Heart right ventricle (tissue), 16 donors: ENCODE measurements around the gene VIPR2. TPM values are rescaled to one million over a fixed set of nuclear protein-coding genes. Genes with fewer than 3 reads are reported as not detected.

Source experiments
- ATAC-seq, 8 donors: fragments of 200-7000 bp; cut with Tn5 transposase; one replicate each; pipeline ENCODE4 v1.9.1; 2020; ENCODE audit warnings: mild to moderate bottlenecking in 8 of 8, moderate library complexity in 8 of 8, moderate number of reproducible peaks in 1 of 8
- DNase-seq, 2 donors: peaks; one replicate each; pipeline ENCODE4 v3.0.0-alpha.2; 2020
- H3K27ac ChIP-seq, 10 donors: fragments of 200-600 bp; sonication (generic) in 2 of 10; one replicate each; pipeline versions ENCODE4 v1.5.0 to v1.8.0; 2020 to 2022; ENCODE audit warnings: mild to moderate bottlenecking in 3 of 10
- H3K27me3 ChIP-seq, 7 donors: fragments of 200-600 bp; one replicate each; pipeline ENCODE4 v1.8.0; 2021 to 2022; ENCODE audit warnings: mild to moderate bottlenecking in 2 of 7
- H3K36me3 ChIP-seq, 9 donors: fragments of 200-600 bp; sonication (generic) in 1 of 9; one replicate each; pipeline versions ENCODE4 v1.5.0 to v1.8.0; 2020 to 2022; ENCODE audit warnings: mild to moderate bottlenecking in 2 of 9
- H3K4me1 ChIP-seq, 9 donors: fragments of 200-600 bp; sonication (generic) in 1 of 9; one replicate each; pipeline versions ENCODE4 v1.5.0 to v1.8.0; 2020 to 2022; ENCODE audit warnings: mild to moderate bottlenecking in 4 of 9
- H3K4me3 ChIP-seq, 10 donors: fragments of 200-600 bp; sonication (generic) in 2 of 10; one replicate each; pipeline versions ENCODE4 v1.5.0 to v1.8.0; 2020 to 2022; ENCODE audit warnings: mild to moderate bottlenecking in 7 of 10, moderate library complexity in 2 of 10
- H3K9me3 ChIP-seq, 11 donors: fragments of 200-600 bp in 10 of 11; sonication (generic) in 2 of 11; one replicate each; pipeline versions ENCODE4 v1.5.0 to v1.8.0; 2013 to 2022; ENCODE audit warnings: mild to moderate bottlenecking in 2 of 11, control low read depth in 1 of 11, moderate library complexity in 1 of 11
- CTCF ChIP-seq, 9 donors: fragments of 200-600 bp; sonication (generic) in 2 of 9; IDR thresholded peaks; one replicate each; pipeline versions ENCODE4 v1.5.0 to v1.8.0; 2021 to 2022; ENCODE audit warnings: antibody characterized with exemption in 9 of 9, mild to moderate bottlenecking in 5 of 9, moderate library complexity in 1 of 9
- whole genome bisulfite sequencing, 2 donors: extraction: QIAGEN DNeasy Blood & Tissue Kit; methylation state at CpG; one replicate each; pipeline ENCODE4 v1.1.7; 2013; ENCODE audit warnings: inconsistent platforms in 1 of 2; 5-methylcytosine and 5-hydroxymethylcytosine counted together
- intact Hi-C, 10 donors: fragments of 100-400 bp; cut with DNase I; formaldehyde crosslinking; loops; one replicate each; pipeline versions ENCODE4 v1.11.1 to v1.14.2; 2022
- polyA plus RNA-seq, 2 donors: library from polyadenylated mRNA; stranded (reverse); fragments of 200-250 nt; gene quantifications; one replicate each; pipeline ENCODE4 v1.2.3, GENCODE V29; 2013
- total RNA-seq, 10 donors: library from RNA; stranded (reverse); fragmentation: NEBNext Ultra II Directional in 3 of 10; extraction: Animal tissue kit (Norgen Biotek cat#: 25700) in 3 of 10; gene quantifications; one replicate each; pipeline versions ENCODE4 v1.2.1 to v1.2.4, GENCODE V29; 2021 to 2023
- donor health status: Arrhythmogenic right ventricular cardiomyopathy.
- donor health status: ischemic (EF 13 %, LVEDD 7.1; RV severe dilation, severe dysfunction).
- donor health status: healthy with polysubstance abuse.
- donor health status: DM: no; HTN: yes; CAD: no.
- donor health status: DM: no; HTN: no; CAD: no.
- donor health status: ischemic (EF 25% LVEDD 6.9; RV normal size, moderate dysfunction).
- donor health status: ischemic (EF 25% LVEDD 5.7; RV mildly dilated, moderate dysfunction).
- donor health status: healthy.
- donor health status: DM: yes; HTN: yes; CAD: no.
- donor health status: Ischemic cardiomyopathy.
- donor health status: ischemic (EF 35%, LVEDD 5.7; RV mildly dilated, moderate dysfunction).
- donor health status: nonischemic (EF 11% LVEDD 7.7; RV severe dilation, severe dysfunction).
- donor health status: DM: yes; HTN: yes; CAD: no.
- donor health status: PGD.
- donor health status: ischemic (EF 29% LVEDD 5.4; RV normal size, mild dysfunction).
- donor health status: nonischemic (EF 23%, LVEDD 6.1; RV moderate dilation, normal function).

VIPR2 gene
- total and polyA plus RNA-seq, 12 donors, result 3.0 to 30.6 (median 19.1) TPM

DNA sequence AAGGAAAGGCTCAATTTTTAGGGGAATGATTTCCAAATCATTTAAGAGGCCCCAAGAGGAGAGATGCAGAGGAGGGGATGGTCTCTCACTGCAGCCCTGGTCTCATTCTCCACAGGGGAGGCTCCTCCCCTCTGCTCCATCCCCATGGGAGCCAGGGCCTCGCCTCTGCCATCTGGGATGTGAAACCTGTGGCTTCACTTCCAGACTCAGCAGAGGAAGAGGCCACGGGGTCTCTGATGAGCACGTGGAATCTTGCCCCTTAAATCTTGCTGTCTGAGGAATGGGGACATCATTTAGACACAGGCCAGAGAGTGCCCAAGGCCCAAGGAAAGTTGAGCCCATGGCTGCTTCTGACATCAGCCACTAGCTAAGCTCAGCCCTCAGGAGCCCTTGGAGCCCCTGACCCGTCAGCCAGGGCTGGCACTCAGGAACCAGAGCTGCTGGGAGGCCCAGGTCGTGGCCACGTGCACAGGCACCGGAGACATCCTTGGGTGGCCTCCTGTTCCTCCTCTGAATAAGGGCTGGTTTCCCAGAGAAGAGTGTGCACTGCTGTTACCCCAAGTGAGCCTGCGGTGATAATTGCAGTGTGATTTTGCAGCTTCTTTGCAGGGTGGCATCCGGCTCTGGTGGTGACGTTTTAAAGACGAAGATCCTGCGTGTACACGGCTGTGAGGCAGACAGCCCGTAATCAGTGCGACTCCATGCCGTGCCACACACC lies 50.5 kb downstream of the VIPR2 start:
- no peak for DNase-seq
- ATAC-seq, result peak in 1 of 8 donors; percentile 10
- Histone ChIP-seq H3K27me3 (no peaks in the 10 kb centered on the region), H3K36me3 (no peaks in the 10 kb centered on the region), H3K4me1 (peaks cover 13 to 65% (median 36%) of the 10 kb centered on the region in 9 donors), H3K27ac (peak overlapping the region in 9 of 10 donors; percentile 87 to 99 (median 92)), H3K9me3 (no peaks in the 10 kb centered on the region), H3K4me3 (peak overlapping the region in 4 of 10 donors; percentile 38 to 55 (median 44))
- intact Hi-C loops, result no loop called here
- WGBS, 2 donors, result 52% methylated on average over 16 of the region's 16 CpGs
- TF ChIP-seq CTCF (IDR thresholded peaks at IDR 0.05), result no peak

DNA sequence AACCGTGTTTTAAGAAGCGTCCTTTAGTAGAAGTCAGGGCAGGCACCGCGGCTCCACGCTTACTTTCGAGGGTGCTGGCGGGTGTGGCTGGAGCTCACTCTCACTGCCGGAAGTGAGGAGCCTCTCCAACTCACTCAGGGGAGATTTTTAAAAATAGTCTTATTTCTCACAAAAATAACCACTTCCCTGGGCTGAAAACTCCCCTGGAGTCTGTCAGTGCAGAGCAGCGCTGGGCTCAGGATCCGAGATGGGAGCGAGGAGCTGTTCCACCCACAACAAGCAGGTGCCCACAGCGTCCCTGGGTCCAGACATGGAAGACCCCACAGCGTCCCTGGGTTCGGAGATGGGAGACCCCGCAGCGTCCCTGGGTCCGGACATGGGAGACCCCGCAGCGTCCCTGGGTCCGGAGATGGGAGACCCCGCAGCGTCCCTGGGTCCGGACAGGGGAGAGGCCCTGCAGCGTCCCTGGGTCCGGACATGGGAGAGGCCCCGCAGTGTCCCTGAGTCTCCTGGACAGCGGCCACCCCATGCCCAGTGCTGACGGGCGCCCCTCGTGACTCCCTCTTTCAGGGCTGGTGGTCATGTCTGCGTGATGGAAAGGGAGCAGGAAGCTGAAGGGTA lies 51.2 kb downstream of the VIPR2 start:
- peak overlapping the region in 7 of 10 donors; percentile 89 to 99 (median 92) for H3K27ac ChIP-seq
- no peaks in the 10 kb centered on the region for H3K9me3 ChIP-seq
- DNase-seq, result no peak
- intact Hi-C loops, result no loop called here
- peaks cover 6 to 60% (median 29%) of the 10 kb centered on the region in 9 donors for H3K4me1 ChIP-seq
- no peaks in the 10 kb centered on the region for H3K27me3 ChIP-seq
- WGBS, 2 donors, result 78 to 84% methylated on average over 31 of the region's 31 CpGs
- ATAC-seq, result no peak
- no peaks in the 10 kb centered on the region for H3K36me3 ChIP-seq
- no peak overlapping the region for H3K4me3 ChIP-seq
- no peak for TF ChIP-seq CTCF (IDR thresholded peaks at IDR 0.05)

GRCh38 chr7:159092701-159093121 lies 52.0 kb downstream of the VIPR2 start:
- no peak for TF ChIP-seq CTCF (IDR thresholded peaks at IDR 0.05)
- DNase-seq, result no peak

DNA sequence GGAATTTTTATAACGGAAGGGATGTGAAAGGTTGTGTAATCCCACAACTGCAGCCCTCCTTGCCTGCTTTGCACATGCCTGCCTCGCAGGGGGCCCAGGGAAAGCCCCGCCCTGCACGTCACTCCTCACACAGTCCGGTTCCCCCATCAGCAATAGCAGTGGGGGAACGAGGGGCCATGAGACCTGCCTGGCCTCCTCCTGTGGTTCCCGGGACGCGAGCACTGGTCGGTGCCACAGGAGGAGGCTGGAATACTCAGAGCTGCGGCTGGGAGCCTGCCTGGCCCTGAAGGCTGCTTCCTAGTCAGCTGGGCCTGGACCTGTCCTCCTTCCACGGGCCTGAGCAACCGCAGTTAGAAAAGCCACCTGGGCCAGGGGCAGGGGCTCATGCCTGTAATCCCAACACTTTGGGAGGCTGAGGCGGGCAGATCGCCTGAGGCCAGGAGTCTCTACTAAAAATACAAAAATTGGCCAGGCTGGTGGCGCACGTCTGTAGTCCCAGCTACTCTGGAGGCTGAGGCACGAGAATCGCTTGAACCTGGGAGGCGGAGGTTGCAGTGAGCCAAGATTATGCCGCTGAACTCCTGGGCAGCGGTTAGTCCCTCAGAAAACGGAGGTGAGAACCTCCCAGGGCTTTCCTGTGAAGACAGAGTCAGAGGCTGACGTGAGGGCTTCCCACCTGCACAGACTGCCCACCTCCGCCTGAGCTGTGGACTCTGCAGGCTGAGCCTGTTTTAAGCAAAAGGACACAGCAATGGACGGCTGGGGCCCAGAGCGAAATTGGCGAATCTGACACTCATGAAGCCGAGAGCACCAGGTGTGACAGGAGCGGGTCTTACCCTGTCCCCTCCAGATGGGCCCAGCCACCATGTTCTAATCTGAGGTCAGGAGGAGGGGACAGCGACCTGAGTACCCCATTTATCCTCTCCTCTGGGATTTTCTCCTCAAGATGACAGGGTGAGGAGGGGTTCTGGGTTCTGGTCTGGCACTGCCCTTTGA lies 52.9 kb downstream of the VIPR2 start:
- no peak for ATAC-seq
- WGBS, 2 donors, result 88 to 90% methylated on average over 31 of the region's 31 CpGs
- Histone ChIP-seq H3K36me3 (no peaks in the 10 kb centered on the region), H3K4me3 (no peak overlapping the region), H3K27me3 (no peaks in the 10 kb centered on the region), H3K4me1 (peaks cover 0 to 55% (median 17%) of the 10 kb centered on the region in 9 donors), H3K27ac (peak overlapping the region in 5 of 10 donors; percentile 22 to 89 (median 37)), H3K9me3 (no peaks in the 10 kb centered on the region)
- no peak for TF ChIP-seq CTCF (IDR thresholded peaks at IDR 0.05)
- intact Hi-C loops, result no loop called here
- DNase-seq, result no peak

More at GRCh38 chr7:159092701-159093121, 52.0 kb downstream of the VIPR2 start:
- Histone ChIP-seq H3K27me3 (no peaks in the 10 kb centered on the region), H3K9me3 (no peaks in the 10 kb centered on the region), H3K4me1 (peaks cover under 1 to 60% (median 21%) of the 10 kb centered on the region in 9 donors), H3K36me3 (no peaks in the 10 kb centered on the region), H3K27ac (peak overlapping the region in 7 of 10 donors; percentile 89 to 99 (median 92)), H3K4me3 (no peak overlapping the region)
- ATAC-seq, result no peak
- WGBS, 2 donors, result 59 to 61% methylated on average over 13 of the region's 13 CpGs
- intact Hi-C loops, result no loop called here
